ENCODE data around the gene AP3S1. TPM values are rescaled to one million over a fixed set of nuclear protein-coding genes. Genes with fewer than 3 reads are reported as not detected.

Gene AP3S1
- total and polyA plus RNA-seq, 2 of the 13 experiments (the other 11 are each of a cell fraction or from before 2014, with no cell fraction given) = 50.5 to 85.9 TPM

- TF ChIP-seq, protein P1, sequence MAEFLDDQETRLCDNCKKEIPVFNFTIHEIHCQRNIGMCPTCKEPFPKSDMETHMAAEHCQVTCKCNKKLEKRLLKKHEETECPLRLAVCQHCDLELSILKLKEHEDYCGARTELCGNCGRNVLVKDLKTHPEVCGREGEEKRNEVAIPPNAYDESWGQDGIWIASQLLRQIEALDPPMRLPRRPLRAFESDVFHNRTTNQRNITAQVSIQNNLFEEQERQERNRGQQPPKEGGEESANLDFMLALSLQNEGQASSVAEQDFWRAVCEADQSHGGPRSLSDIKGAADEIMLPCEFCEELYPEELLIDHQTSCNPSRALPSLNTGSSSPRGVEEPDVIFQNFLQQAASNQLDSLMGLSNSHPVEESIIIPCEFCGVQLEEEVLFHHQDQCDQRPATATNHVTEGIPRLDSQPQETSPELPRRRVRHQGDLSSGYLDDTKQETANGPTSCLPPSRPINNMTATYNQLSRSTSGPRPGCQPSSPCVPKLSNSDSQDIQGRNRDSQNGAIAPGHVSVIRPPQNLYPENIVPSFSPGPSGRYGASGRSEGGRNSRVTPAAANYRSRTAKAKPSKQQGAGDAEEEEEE (CRISPR knock-in tag; IDR thresholded peaks at IDR 0.05; ENCODE audit: borderline replicate concordance) = no peak
- TF ChIP-seq SCMH1 (CRISPR knock-in tag; IDR thresholded peaks at IDR 0.05; ENCODE audit: borderline replicate concordance) = no peak
- no peak for TF ChIP-seq ZNF274 (CRISPR knock-in tag; IDR thresholded peaks at IDR 0.05)
- no peak for TF ChIP-seq ZBTB8A (CRISPR knock-in tag; IDR thresholded peaks at IDR 0.05; ENCODE audit: borderline replicate concordance, low read depth)
- no peak for TF ChIP-seq FOXA3 (CRISPR knock-in tag; IDR thresholded peaks at IDR 0.05)
- TF ChIP-seq CEBPG (CRISPR knock-in tag; IDR thresholded peaks at IDR 0.05) = no peak
- TF ChIP-seq SAP130 (CRISPR knock-in tag; IDR thresholded peaks at IDR 0.05; ENCODE audit: low read depth) = peak; percentile 49; the same call in 1 of the 2 replicates
- no peak for TF ChIP-seq PHB2 (IDR thresholded peaks at IDR 0.05; ENCODE audit: partially characterized antibody)
- no peak for TF ChIP-seq ZNF747 (CRISPR knock-in tag; IDR thresholded peaks at IDR 0.05; ENCODE audit: borderline replicate concordance)
- TF ChIP-seq RFX5 (IDR thresholded peaks at IDR 0.05; ENCODE audit: low read depth, low read length) = no peak
- TF ChIP-seq U2AF1 (optimal IDR thresholded peaks at IDR 0.05; ENCODE audit: low read depth, low read length) = no peak
- TF ChIP-seq LRRFIP1 (CRISPR knock-in tag; conservative IDR thresholded peaks at IDR 0.05) = no peak
- TF ChIP-seq, protein P2, sequence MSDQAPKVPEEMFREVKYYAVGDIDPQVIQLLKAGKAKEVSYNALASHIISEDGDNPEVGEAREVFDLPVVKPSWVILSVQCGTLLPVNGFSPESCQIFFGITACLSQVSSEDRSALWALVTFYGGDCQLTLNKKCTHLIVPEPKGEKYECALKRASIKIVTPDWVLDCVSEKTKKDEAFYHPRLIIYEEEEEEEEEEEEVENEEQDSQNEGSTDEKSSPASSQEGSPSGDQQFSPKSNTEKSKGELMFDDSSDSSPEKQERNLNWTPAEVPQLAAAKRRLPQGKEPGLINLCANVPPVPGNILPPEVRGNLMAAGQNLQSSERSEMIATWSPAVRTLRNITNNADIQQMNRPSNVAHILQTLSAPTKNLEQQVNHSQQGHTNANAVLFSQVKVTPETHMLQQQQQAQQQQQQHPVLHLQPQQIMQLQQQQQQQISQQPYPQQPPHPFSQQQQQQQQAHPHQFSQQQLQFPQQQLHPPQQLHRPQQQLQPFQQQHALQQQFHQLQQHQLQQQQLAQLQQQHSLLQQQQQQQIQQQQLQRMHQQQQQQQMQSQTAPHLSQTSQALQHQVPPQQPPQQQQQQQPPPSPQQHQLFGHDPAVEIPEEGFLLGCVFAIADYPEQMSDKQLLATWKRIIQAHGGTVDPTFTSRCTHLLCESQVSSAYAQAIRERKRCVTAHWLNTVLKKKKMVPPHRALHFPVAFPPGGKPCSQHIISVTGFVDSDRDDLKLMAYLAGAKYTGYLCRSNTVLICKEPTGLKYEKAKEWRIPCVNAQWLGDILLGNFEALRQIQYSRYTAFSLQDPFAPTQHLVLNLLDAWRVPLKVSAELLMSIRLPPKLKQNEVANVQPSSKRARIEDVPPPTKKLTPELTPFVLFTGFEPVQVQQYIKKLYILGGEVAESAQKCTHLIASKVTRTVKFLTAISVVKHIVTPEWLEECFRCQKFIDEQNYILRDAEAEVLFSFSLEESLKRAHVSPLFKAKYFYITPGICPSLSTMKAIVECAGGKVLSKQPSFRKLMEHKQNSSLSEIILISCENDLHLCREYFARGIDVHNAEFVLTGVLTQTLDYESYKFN (CRISPR knock-in tag; conservative IDR thresholded peaks at IDR 0.05) = no peak
- no peak for TF ChIP-seq MAFF (IDR thresholded peaks at IDR 0.05; ENCODE audit: low read depth, low read length)
- TF ChIP-seq, protein P3, sequence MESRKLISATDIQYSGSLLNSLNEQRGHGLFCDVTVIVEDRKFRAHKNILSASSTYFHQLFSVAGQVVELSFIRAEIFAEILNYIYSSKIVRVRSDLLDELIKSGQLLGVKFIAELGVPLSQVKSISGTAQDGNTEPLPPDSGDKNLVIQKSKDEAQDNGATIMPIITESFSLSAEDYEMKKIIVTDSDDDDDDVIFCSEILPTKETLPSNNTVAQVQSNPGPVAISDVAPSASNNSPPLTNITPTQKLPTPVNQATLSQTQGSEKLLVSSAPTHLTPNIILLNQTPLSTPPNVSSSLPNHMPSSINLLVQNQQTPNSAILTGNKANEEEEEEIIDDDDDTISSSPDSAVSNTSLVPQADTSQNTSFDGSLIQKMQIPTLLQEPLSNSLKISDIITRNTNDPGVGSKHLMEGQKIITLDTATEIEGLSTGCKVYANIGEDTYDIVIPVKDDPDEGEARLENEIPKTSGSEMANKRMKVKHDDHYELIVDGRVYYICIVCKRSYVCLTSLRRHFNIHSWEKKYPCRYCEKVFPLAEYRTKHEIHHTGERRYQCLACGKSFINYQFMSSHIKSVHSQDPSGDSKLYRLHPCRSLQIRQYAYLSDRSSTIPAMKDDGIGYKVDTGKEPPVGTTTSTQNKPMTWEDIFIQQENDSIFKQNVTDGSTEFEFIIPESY (CRISPR knock-in tag; IDR thresholded peaks at IDR 0.05) = 0 out of 2 replicates have a peak, but pooled peaks have one; percentile 2
- TF ChIP-seq GABPA (IDR thresholded peaks at IDR 0.05; ENCODE audit: low read depth, low read length) = no peak
- 0 out of 2 replicates have a peak, but pooled peaks have one; percentile 20 for TF ChIP-seq GABPA (CRISPR knock-in tag; IDR thresholded peaks at IDR 0.05; ENCODE audit: low read depth)
- TF ChIP-seq GATAD2A (CRISPR knock-in tag; IDR thresholded peaks at IDR 0.05) = peak; percentile 34; the same call in 1 of the 2 replicates
- TF ChIP-seq FOSL1 (CRISPR knock-in tag; IDR thresholded peaks at IDR 0.05; ENCODE audit: borderline replicate concordance) = no peak
- no peak for TF ChIP-seq ETV6 (CRISPR knock-in tag; conservative IDR thresholded peaks at IDR 0.05)
These were observed 2.7 kb upstream of the AP3S1 start (continued) for GRCh38 chr5:115838885-115839518.

Measured in HepG2 (cell line).